ENCODE data around the gene MARCHF6. TPM values are rescaled to one million over a fixed set of nuclear protein-coding genes. Genes with fewer than 3 reads are reported as not detected.

Gene MARCHF6
- total and polyA plus RNA-seq, 2 donors from 2014 or later = 70.4 to 177 TPM

- DNase-seq (no peak), FAIRE-seq (no peak)
- Histone ChIP-seq H3K9ac (ENCODE audit: low read length in 3 of 3) (no peak overlapping the region), H3K27me3 (ENCODE audit: control insufficient read depth, insufficient read depth, low read length) (no peaks in the 10 kb centered on the region), H3K36me3 (ENCODE audit: control insufficient read depth in 2 of 3, insufficient read depth in 3 of 3, low read length in 3 of 3) (peaks cover 15 to 57% (median 30%) of the 10 kb centered on the region in 3 donors), H3K4me1 (ENCODE audit: control insufficient read depth in 2 of 3, insufficient read depth in 2 of 3, low read depth in 1 of 3, low read length in 3 of 3) (no peaks in the 10 kb centered on the region), H3K4me3 (ENCODE audit: low read length in 3 of 3) (no peak overlapping the region), H3K27ac (ENCODE audit: low read depth in 2 of 2, low read length in 2 of 2) (no peak overlapping the region), H3K9me3 (ENCODE audit: control insufficient read depth in 2 of 3, insufficient read depth in 1 of 3, low read length in 3 of 3) (no peaks in the 10 kb centered on the region)
- intact Hi-C loops (cut with DNase I) = no loop called here
- no peak for TF ChIP-seq CTCF (IDR thresholded peaks at IDR 0.05; ENCODE audit: borderline replicate concordance, extremely low read depth, insufficient read depth)
These were observed 40.0 kb downstream of the MARCHF6 start for GRCh38 chr5:10393491-10393890.

GRCh38 chr5:10396552-10396951, 43.1 kb downstream of the MARCHF6 start:
- FAIRE-seq = no peak
- intact Hi-C loops (cut with DNase I) = no loop called here

GRCh38 chr5:10399839-10400238, 46.3 kb downstream of the MARCHF6 start:
- Histone ChIP-seq H3K27ac (ENCODE audit: low read depth in 2 of 2, low read length in 2 of 2) (no peak overlapping the region), H3K4me3 (ENCODE audit: low read length in 3 of 3) (no peak overlapping the region), H3K9ac (ENCODE audit: low read length in 3 of 3) (no peak overlapping the region), H3K4me1 (ENCODE audit: control insufficient read depth in 2 of 3, insufficient read depth in 2 of 3, low read depth in 1 of 3, low read length in 3 of 3) (no peaks in the 10 kb centered on the region), H3K27me3 (ENCODE audit: control insufficient read depth, insufficient read depth, low read length) (no peaks in the 10 kb centered on the region), H3K9me3 (ENCODE audit: control insufficient read depth in 2 of 3, insufficient read depth in 1 of 3, low read length in 3 of 3) (no peaks in the 10 kb centered on the region), H3K36me3 (ENCODE audit: control insufficient read depth in 2 of 3, insufficient read depth in 3 of 3, low read length in 3 of 3) (peaks cover 25 to 57% (median 26%) of the 10 kb centered on the region in 3 donors)
- intact Hi-C loops (cut with DNase I) = no loop called here
- TF ChIP-seq CTCF (IDR thresholded peaks at IDR 0.05; ENCODE audit: borderline replicate concordance, extremely low read depth, insufficient read depth) = no peak
- FAIRE-seq (no peak), DNase-seq (no peak)

More at GRCh38 chr5:10396552-10396951, 43.1 kb downstream of the MARCHF6 start:
- Histone ChIP-seq H3K36me3 (ENCODE audit: control insufficient read depth in 2 of 3, insufficient read depth in 3 of 3, low read length in 3 of 3) (peaks cover 14 to 53% (median 22%) of the 10 kb centered on the region in 3 donors), H3K4me3 (ENCODE audit: low read length in 3 of 3) (no peak overlapping the region), H3K27ac (ENCODE audit: low read depth in 2 of 2, low read length in 2 of 2) (no peak overlapping the region), H3K9me3 (ENCODE audit: control insufficient read depth in 2 of 3, insufficient read depth in 1 of 3, low read length in 3 of 3) (no peaks in the 10 kb centered on the region), H3K4me1 (ENCODE audit: control insufficient read depth in 2 of 3, insufficient read depth in 2 of 3, low read depth in 1 of 3, low read length in 3 of 3) (no peaks in the 10 kb centered on the region), H3K9ac (ENCODE audit: low read length in 3 of 3) (no peak overlapping the region), H3K27me3 (ENCODE audit: control insufficient read depth, insufficient read depth, low read length) (no peaks in the 10 kb centered on the region)
- no peak for DNase-seq
- no peak for TF ChIP-seq CTCF (IDR thresholded peaks at IDR 0.05; ENCODE audit: borderline replicate concordance, extremely low read depth, insufficient read depth)

GRCh38 chr5:10400411-10400810, 46.9 kb downstream of the MARCHF6 start:
- no peaks in the 10 kb centered on the region for H3K9me3 ChIP-seq (ENCODE audit: control insufficient read depth in 2 of 3, insufficient read depth in 1 of 3, low read length in 3 of 3)
- no peak overlapping the region for H3K4me3 ChIP-seq (ENCODE audit: low read length in 3 of 3)
- FAIRE-seq (no peak), DNase-seq (no peak)
- peaks cover 26 to 60% (median 27%) of the 10 kb centered on the region in 3 donors for H3K36me3 ChIP-seq (ENCODE audit: control insufficient read depth in 2 of 3, insufficient read depth in 3 of 3, low read length in 3 of 3)
- no peaks in the 10 kb centered on the region for H3K4me1 ChIP-seq (ENCODE audit: control insufficient read depth in 2 of 3, insufficient read depth in 2 of 3, low read depth in 1 of 3, low read length in 3 of 3)
- TF ChIP-seq CTCF (IDR thresholded peaks at IDR 0.05; ENCODE audit: borderline replicate concordance, extremely low read depth, insufficient read depth) = no peak
- H3K27me3 ChIP-seq (ENCODE audit: control insufficient read depth, insufficient read depth, low read length) = no peaks in the 10 kb centered on the region
- no peak overlapping the region for H3K27ac ChIP-seq (ENCODE audit: low read depth in 2 of 2, low read length in 2 of 2)
- H3K9ac ChIP-seq (ENCODE audit: low read length in 3 of 3) = no peak overlapping the region
- intact Hi-C loops (cut with DNase I) = no loop called here

All from kidney (tissue), 14 donors.